GM18498 (cell line): Measurements from ENCODE around the gene ATXN1.
A peak's percentile ranks its signal among the peaks of the same experiment; 100 is the strongest.

ENCODE experiments used
- ATAC-seq: cut with Tn5 transposase; IDR thresholded peaks from one replicate; pipeline ENCODE4 v1.9.1; 2021; ENCODE audit warnings: mild to moderate bottlenecking, moderate library complexity; ENCODE audit not compliant: unreplicated experiment

Gene ATXN1

DNA sequence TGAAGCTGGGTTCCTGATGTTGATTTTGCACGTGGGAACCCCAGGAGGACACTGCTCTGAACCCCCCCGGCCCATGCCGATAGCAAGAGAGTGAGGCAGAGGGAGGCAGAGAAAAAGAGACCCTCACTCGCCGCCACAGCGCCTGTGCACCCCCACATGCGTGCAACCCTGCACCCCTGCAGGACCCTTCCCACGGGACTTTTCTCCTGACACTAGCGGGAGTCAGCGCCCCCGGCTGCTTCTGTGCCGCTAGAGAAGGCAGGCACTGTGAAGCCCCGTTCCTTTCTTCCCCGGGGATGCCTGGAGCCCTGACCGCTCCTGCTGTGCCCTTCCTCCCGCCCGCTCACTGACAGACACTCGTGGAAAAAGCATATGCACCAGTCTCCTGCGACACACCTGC lies 455.5 kb downstream of the ATXN1 start:
- peak; percentile 33 for ATAC-seq

DNA sequence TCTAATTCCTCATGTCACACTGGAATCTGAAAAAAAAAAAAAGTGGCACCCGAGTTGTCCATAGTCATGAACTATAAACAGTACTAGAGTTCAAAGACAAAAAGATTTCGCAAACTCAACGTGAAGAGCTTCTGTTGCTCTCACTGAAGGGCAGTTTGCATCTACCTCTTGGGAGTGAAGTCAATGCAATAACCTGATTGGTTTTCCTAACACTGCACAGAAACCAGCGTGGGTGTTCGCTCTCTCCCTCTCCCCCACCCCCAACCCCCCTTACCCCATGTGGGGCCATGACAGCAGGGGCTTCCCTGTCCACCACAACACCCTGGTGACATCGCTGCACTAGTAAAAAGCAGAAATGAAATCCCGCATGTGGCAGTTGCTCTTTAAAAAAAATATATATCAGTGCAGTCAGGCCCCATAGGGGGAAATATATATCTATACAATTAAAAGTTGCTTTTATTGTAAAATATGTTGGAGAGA lies 456.0 kb downstream of the ATXN1 start:
- ATAC-seq = peak; percentile 84

DNA sequence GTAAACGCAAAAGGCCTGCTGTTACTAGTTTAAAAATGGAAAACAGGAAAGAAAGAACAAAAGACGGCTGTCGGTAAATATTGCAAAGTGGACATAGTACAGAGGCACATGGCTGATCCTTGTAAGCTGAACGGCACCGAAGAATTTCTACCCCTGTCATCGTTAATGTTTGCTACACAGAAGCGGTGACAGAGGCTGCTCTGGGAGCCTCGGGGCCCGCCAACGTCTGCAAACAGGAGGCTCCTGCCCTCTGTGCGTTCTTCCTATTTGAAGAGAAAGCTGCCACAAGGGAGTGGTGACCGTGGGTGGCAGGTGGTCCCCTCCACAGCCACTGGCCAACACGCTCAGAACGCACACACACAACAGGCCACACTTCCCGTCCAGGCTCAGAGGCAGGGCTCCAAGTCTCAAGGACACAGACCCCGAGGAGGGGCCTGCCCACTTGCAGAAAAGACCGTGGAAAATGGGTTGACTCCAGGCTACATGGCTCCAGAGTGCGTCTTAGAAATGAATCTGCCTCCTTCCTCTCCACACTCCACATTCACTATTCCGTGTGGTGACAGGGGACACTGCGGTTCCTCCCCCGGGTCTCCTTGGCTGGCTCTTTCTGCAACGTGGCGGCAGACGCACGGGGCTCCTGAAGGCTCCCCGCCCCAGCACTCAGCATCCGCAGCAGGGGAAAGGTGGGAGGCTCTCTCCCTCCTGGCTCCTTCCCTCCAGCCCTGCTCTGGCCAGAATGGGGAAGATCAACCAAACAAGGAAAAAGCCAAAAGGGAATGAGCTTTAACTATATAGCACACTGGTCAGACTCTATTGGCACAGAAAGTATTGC lies 458.3 kb downstream of the ATXN1 start:
- ATAC-seq = no peak

DNA sequence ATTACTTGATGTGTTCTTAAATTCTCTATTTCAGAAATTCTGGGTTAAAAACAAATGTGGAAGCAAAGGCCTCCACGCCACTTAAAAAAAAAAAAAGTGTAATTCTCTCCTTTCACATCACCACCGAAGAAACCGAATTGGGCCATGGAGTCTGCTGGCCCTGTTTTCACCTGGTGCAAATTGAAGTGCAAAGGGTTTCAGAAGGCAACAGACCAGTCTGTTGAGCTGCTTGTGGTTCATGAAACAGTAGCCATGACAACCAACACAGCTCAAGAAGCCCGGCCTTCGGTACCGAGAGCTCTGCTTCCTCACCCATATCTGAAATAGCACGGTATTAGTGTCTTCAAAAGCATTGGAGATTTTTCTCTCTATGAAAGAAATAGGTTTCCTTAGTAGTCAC lies 459.7 kb downstream of the ATXN1 start:
- peak; percentile 63 for ATAC-seq

DNA sequence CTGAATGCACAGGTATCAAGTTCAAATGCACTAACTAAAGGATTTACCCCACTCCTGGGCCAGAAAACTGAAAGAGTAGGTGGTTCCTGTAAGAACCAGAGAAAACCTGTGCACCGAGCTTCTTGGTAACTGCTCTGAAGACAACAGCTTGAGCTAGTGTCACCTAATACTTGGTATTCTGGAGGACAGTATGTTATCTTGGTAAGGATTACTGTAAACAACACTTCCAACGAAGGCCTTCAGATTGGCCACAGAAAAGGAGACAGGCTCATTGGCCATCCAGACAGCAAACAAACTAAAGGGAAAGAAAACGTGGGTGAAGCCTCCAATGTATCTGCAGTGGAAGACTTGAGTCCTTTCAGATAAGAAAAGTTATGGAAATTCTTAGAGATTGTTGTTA lies 461.4 kb downstream of the ATXN1 start:
- no peak for ATAC-seq

DNA sequence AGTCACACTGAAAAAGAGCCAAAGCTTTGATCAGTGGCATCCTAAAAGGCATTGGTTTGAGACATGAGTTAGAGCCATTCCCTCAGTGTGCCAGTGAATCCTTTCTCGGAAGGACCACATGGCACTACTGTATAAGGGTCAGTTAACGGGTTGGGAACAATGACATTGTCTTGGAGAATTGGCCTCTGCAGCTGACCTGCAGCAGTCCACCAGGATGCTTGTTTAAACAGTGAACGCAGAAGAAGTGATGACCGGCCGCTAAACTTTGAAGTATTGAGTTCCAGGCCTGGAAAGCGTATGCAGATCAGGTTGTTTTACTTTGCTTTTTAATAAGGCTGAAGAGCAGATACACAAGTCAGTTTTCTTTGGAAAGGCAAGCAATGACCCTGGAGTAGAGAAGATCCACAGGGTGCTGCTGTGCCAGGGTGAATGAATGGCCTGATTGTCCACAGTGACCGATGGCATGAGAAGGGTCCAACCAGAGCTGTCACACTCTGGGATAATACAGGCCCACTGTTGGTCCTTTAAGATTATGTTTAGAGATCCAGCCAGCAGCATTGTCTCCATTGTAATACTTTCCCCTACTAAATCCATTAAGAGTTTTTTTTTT lies 465.1 kb downstream of the ATXN1 start:
- no peak for ATAC-seq

DNA sequence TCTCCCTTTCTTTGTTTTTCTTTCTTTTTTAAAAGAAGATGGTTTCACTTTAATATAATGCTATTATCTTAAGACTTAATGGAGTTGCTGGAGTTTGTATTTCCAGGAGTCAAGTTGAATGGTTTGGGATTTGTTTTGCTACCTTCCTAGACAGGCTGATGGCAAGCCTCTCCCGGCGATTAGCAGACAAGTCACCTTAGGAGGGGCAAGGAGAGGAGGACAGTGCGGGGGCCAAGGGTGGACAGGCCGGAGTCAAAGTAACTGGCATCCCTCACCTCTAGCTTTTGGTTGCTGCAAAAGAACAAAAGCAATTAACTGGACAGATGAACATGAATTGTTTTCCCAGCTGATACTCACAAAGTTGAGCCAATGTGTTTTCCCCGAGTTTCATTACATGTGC lies 465.8 kb downstream of the ATXN1 start:
- no peak for ATAC-seq

DNA sequence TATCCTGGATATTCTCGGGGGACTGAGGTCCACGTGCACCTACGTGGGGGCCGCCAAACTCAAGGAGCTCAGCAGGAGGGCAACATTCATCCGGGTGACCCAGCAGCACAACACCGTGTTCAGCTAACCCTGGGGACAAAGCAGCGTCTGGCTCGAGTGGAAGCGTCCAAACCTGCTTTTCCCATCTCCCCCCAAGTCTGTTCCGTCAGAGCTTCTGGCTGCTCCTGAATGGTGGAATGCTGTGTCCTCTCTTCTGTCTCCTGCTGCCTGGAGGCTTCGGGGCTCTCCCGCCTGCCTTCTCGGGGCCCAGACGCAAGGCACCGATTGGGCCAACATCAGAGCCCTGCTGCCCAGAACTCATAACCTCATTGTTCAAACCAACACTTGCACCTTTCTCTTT lies 466.2 kb downstream of the ATXN1 start:
- no peak for ATAC-seq

DNA sequence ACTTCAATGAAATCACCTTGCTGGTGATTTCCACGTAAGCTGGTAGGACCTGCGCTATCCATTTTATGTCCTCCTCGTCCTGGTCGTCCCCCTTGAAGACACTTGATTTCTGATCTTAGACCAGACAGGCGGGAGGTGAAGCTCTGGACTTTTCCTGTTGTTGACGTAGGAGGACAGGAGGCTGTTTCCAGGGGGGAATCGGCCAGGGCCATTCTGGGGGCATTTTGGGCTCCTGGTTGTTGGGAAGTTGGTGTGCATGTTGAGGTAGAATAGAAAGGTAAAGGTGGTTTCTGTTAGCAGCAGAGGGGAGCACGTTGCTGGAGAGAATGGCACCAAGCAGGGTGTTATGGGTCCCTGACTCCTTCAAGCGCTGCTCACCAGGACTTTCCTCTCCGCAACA lies 466.9 kb downstream of the ATXN1 start:
- no peak for ATAC-seq

DNA sequence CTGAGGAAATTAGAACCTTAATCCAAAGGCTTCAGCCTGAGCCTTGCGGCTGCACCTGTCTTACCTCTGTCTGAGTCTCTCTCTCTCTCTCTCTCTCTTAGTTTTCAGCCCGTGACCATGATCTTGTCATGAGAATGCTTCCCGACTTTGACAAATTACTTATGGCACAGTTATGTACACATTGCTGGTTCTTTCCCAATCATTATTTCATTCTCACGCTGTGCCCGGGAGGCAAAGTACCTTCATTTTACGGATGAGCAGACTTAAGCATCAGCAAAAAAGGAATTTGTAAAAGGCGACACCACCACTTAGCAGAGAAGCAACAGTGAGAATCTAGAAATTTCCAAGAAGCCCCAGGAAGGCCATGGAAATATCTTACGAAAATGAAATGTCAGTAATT lies 468.3 kb downstream of the ATXN1 start:
- no peak for ATAC-seq

DNA sequence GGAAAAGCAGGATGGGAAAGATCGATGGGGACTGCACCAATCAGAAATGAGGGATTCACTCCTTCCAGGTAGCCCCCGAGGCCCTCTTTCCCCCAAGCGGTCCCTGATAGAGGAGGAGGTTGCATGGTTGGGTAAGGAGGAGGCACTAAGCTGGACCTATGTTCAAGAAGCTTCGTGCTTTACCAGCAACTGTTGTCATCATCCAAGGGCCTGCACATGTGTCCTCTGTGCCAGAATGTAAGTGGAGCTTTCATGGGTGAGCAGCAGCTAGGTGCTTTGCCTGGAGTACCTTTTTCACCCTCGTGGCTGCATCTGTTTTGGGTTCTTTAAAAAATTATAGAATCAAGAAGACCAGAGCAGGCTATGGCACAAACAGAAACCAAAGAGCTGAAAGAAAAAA lies 468.8 kb downstream of the ATXN1 start:
- ATAC-seq = no peak

DNA sequence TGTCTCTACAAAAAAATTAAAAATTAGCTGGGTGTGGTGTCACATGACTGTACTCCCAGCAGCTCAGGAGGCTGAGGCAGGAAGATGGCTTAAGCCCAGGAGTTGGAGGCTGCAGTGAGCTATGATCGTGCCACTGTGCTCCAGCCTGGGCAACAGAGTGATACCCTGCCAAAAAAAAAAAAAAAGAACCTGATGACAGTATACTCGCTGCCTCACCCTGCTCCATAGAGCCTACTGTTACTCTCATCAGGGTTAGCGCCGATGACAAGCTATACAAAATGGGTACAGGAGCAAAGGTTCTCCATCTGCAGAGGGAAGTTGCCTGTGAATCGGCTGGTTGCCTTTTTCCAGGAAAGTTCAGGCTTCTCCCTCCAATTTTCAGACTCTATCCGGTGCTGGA lies 469.5 kb downstream of the ATXN1 start:
- ATAC-seq = no peak

DNA sequence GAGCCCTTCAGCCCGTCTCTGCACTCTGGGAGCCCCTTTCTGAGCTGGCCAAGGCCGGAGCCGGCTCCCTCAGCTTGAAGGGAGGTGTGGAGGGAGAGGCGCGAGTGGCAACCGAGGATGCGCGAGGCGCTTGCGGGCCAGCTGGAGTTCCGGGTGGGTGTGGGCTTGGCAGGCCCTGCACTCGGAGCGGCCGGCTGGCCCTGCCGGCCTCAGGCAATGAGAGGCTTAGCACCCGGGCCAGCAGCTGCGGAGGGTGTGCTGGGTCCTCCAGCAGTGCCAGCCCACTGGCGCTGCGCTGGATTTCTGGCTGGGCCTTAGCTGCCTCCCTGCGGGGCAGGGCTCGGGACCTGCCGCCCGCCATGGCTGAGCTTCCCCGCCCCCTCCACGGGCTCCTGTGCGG lies 473.1 kb downstream of the ATXN1 start:
- ATAC-seq = no peak

DNA sequence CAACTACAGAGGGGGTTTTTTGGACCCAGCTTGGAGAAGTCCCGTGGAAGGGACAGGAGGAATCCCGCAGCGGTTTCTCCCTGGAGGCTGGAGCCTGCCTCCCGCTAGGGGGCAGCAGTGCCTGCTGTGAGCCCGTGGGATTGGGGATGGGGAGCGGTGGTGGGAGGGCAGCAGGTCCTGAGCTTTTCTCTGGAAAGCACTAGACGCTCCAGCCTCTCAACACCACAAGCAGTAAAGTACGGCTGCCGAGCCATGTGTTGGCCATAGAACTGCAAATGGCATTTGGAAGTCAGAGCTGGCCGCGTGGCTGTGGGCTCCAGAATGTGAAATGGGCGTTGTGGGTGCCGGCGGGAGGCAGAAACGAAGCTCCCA lies 475.1 kb downstream of the ATXN1 start:
- no peak for ATAC-seq

DNA sequence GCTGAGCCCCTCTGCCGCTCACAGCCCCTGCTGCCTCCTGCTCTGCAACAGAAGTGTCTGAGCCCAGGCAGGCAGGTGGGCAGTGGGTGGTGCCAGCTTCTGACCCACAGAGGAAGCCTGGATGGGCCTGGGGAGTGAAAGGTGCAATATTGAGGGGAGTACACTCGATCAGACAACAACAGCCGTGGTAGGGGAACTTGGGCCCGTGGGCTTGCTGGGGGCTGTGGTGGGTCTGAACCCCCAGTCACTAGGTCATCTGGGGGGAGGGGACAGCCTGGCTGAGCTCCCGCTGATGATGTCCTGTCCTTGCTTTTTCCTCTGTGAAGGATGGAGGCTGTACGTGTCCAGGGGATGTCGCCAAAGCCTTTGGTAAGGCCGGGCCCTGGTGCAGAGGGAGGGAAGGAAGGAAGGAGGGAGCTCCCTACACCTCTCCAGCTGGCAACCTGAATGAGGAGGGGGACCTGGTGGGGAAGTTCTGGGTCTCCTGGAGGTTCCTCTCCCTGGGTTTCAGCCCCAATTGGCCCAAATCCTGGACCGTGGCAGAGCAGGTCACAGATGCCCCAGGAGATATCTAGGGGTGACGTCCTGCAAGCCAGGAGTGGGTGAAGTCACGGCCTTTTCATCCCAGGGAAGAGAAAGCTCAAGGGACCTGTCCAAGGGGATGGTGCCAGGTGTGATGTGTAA lies 475.7 kb downstream of the ATXN1 start:
- no peak for ATAC-seq

DNA sequence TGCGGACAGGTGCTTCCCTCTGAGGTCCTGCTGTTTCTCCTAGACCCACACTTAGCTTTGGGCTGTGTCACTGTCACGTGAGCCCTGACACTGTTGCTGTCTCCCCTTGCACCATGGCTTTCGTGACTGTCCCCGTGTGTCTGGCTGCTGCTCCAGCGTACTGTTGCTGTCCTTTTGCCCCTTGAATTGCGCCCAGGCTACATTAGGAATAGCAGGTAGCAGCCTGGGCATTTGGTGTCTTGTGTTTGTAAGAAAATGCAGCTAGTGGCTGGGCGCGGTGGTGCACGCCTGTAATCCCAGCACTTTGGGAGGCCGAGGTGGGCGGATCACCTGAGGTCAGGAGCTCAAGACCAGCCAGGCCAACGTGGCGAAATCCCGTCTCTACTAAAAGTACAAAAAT lies 476.8 kb downstream of the ATXN1 start:
- no peak for ATAC-seq

DNA sequence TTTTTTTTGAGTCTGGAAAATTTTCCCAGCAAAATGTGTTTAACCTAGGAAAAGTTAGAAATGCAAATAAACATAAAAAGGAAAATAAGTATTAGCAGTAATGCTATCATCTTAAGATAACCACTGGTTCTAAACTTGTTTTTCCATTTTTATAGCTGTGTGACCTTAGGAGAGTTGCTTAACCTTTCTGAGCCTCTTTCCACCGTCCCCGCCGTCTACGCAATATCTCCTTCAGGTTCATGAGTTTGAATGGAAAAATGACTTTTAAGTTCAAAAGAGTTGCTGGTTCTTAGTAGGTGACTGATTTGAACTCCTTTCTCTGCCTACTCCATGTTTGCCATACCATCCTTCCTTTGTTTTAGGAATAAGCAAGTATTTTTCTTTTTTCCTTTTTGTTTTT lies 478.9 kb downstream of the ATXN1 start:
- ATAC-seq = no peak

DNA sequence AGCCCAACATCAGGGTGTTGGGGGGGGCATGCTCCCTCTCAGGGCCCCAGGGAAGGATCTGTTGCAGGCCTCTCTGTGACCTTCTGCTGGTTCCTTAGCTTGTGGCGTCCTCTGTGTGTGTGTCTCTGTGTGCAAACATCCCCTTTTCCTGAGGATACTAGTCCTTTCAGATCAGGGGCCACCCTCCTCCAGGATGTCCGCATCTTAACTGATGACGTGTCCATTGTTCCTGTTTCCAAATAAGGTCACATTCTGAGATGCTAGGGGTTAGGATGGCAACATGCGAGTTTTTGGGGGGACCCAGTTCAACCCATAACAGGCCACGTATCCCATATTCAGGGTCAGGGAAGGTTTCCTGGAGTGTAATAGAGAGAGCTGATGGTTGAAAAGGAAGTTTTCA lies 482.0 kb downstream of the ATXN1 start:
- ATAC-seq = no peak

DNA sequence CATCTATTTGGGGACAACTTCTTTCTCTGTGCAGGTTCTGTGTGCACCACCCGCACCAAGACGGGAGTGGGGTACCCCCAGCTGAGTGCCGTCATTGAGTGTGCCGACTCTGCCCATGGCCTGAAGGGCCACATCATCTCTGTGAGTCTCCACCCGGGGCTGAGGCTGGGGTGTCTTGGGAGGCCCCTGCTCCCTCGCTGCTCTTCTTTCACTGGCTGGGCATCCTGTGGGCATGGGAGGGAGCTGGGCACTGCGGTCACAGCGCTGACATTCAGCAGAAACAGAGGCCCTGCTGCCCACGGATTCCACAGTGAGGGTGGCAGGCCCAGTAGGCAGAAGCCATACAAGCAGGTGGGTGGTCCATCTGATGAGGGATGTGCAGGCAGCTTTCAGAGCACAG lies 482.5 kb downstream of the ATXN1 start:
- ATAC-seq = no peak

DNA sequence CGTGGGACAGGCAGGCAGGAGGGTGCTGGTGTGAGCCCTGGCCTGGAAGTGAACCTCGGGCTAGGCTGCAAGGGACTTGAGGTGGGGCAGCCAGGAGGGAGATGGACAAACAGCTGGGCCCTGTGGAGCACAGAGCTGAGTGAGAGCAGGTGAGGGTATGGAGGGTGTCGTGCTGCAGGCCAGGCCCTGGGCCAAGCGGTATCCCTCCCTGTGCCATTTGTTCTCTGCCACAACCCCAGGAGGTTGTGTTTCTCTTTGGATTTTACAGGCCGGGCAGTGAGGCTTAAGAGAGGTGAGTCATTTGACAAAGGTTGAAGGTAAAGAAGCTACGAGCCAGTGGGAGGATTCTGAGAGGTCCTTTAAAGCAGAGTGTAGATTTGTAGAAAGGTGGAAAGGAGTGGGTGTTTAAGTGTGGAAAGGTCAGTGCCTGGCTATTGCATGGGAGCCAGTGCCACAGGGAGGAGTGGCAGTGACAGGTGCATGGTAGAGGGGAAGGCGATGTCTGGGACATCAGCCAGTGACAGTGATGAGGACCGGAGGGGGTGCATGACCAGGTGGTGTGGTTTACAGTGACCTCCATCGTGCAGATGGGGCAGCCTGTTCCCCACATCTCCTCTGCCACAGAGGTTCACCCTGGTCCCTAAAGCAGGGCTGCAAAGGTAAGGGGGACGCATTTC lies 483.1 kb downstream of the ATXN1 start:
- ATAC-seq = no peak
